Measurements from ENCODE around the gene CRYGS. TPM values are rescaled to one million over a fixed set of nuclear protein-coding genes. Genes with fewer than 3 reads are reported as not detected.

Gene CRYGS
- total RNA-seq, 1 donor from 2014 or later = 0.99 TPM

DNA sequence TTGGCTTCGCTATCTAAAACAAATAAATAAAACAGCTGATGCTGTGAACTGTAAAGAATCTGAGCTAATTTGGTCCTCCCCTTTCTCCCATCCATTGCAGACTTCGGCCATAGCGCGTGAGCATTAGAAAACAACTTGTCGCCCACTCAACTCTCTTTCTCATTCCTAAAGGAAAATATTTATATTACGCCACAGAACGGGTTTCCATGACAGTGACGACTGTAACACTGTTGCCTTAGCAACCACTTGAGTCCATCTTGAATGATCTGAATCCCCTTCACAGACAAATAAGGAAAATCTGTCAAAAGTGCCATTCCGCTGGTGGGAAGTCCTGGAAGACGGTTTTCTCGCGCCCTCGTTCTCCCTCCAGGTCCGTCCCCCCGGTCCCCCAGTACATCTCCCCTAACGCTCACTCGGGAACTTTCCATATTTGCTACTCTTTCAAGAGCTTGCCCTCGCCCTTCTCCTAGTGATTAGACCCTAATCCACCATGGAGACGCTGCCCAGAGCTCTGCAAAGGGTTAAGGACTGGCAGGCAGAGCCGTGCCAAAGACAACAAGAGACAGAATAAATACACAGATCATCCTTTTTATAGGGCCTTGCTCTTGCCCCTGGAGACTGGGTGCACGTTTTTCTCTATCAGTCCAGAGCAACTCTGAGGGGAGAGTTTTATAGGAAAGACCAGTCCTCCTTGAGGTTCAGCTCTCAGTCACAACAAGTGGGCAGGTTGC, 50.5 kb downstream of the CRYGS start:
- DNase-seq = no peak

DNA sequence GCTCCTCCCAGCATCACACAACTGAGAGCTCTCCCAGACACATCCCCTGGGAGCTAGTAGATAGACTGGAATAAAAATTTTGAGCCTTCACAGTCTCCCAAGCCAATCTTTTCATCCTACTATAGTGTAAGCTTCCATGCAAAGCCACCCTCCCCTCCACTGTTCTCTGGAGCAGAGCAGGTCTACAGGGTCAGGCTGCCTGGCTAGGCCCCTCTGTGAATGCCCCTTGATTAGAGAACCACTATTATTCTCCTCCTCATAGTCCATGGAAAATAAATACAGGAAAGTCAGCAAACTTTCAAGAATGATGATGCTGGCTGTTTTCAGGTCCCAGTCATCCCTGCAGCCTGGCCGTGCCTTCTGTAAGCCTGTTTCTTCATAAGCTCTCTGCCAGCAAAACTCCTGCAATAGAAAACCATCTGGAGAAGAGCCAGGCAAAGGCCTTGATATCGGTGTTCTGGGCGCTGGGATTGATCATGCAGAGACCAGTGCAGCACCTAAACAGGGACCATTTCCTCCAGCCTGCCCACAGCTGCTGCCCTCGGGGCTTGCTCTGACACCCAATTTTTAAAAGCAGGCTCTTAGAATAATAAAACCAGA, 51.7 kb downstream of the CRYGS start:
- no peak for DNase-seq

DNA sequence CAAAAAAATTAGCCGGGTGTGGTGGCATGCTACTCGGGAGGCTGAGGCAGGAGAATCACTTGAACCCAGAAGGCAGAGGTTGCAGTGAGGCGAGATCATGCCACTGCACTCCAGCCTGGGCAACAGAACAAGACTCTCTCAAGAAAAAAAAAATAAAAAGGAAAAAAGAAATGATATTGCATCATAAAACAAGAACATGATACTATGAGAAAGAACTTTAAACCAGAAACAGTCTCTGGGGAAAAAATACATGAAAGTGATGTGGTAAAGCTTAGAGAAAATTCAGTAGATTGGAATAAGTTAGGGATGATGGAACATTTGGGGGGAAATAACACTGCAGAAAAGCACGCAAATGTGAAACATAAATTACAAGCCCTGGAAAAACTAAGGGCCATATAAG, 54.7 kb downstream of the CRYGS start:
- DNase-seq = no peak

Other genes starting within 250 kb of the CRYGS start
- gene DGKG, start 182.1 kb downstream of the CRYGS start, total RNA-seq = 2.9 TPM
- 13.9 TPM for gene TBCCD1, start 23.0 kb upstream of the CRYGS start, total RNA-seq
- gene DNAJB11, start 26.3 kb upstream of the CRYGS start, total RNA-seq = 39.3 TPM
- not detected for gene AHSG, start 68.7 kb upstream of the CRYGS start, total RNA-seq
- 0.49 TPM for gene FETUB, start 96.0 kb upstream of the CRYGS start, total RNA-seq
- gene HRG, start 121.6 kb upstream of the CRYGS start, total RNA-seq = not detected
- gene KNG1, start 173.0 kb upstream of the CRYGS start, total RNA-seq = not detected
- 496 TPM for gene EIF4A2, start 239.2 kb upstream of the CRYGS start, total RNA-seq

Data from skin of body (tissue), 2 donors.